ENCODE measurements around the gene CHD2. TPM values are rescaled to one million over a fixed set of nuclear protein-coding genes. Genes with fewer than 3 reads are reported as not detected.
A peak's percentile ranks its signal among the peaks of the same experiment; 100 is the strongest.

The CHD2 gene
- total RNA-seq: 65.6 and 104 TPM in 2 replicates

DNA sequence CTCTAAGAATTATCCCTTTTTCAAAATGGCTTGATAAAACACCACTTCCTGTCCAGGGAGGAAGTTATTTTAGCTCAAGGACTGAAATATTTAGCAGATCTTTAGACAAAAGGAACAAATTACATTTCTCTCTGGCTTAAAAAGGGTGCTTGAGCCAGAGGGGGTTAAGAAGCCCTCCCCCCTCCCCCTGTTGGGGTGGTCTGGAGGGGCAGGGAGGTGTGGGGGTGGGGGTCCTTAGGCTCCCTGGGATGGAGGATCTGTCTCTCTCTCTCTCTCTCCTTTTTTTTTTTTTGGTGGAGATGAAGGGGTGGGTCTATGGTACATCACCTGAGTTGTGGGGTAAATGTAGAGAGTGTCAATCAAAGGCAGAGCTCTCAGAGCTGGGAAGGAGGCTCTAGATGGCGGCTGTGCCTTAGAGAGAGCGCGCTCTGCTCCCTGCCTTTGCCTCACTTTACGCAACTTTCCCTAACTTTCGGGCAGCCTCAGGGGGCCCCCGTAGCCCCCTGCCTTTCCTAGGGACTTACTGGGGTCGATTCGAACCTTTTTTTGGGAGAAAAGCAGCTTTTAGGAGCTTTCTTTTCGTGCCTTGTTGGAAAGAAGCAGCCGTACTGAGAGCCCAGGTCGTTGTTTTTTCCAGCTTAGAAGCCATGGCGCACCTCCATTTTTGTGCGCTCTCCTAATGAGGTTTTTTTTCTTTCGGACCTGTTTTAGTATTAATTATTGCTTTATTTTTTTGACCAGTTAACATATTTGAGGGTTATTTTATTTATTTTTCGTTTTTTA lies at the start of gene CHD2:
TSS of gene CHD2 (plus strand) at position 377 of the 783 bp plus-strand sequence. CDS start 914 bp downstream, outside the sequence.
- FAIRE-seq (no peak), DNase-seq (ENCODE audit: low read depth) (peak; percentile 89)
- TF ChIP-seq, protein P1, sequence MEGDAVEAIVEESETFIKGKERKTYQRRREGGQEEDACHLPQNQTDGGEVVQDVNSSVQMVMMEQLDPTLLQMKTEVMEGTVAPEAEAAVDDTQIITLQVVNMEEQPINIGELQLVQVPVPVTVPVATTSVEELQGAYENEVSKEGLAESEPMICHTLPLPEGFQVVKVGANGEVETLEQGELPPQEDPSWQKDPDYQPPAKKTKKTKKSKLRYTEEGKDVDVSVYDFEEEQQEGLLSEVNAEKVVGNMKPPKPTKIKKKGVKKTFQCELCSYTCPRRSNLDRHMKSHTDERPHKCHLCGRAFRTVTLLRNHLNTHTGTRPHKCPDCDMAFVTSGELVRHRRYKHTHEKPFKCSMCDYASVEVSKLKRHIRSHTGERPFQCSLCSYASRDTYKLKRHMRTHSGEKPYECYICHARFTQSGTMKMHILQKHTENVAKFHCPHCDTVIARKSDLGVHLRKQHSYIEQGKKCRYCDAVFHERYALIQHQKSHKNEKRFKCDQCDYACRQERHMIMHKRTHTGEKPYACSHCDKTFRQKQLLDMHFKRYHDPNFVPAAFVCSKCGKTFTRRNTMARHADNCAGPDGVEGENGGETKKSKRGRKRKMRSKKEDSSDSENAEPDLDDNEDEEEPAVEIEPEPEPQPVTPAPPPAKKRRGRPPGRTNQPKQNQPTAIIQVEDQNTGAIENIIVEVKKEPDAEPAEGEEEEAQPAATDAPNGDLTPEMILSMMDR (IDR thresholded peaks at IDR 0.05; ENCODE audit: insufficient read depth, low read length, severe bottlenecking): no peak
- Histone ChIP-seq H3K4me3 (ENCODE audit: low read depth, low read length) (peak within 1 kb of the TSS; percentile 71), H3K27me3 (ENCODE audit: control insufficient read depth, insufficient read depth, low read length) (no peaks in the 10 kb centered on the region), H3K36me3 (ENCODE audit: control insufficient read depth, insufficient read depth, low read length) (no peaks in the 10 kb centered on the region)

DNA sequence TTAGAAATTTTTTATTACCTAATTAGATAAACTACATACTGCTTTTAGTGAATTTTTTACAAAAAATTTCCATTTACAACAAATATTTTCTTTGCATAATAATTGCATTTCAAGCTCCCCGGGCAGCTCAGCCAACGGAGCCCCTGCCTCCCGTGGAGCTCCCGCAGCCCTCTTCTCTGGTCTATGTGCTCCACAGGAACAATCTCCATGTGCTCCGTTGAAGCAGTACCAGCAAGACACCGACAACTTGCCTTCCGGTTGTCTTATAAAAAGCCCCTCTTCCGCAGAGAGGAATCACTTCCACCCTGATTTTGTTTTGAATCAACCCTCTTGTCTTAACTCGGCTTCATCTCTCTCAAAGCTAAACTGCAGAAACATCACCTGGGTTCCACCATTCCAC lies 46.9 kb upstream of the CHD2 start:
- H3K4me3 ChIP-seq (ENCODE audit: low read depth, low read length): no peak overlapping the region
- FAIRE-seq (no peak), DNase-seq (ENCODE audit: low read depth) (no peak)
- H3K36me3 ChIP-seq (ENCODE audit: control insufficient read depth, insufficient read depth, low read length): no peaks in the 10 kb centered on the region
- H3K27me3 ChIP-seq (ENCODE audit: control insufficient read depth, insufficient read depth, low read length): no peaks in the 10 kb centered on the region
- TF ChIP-seq, protein P1 (IDR thresholded peaks at IDR 0.05; ENCODE audit: insufficient read depth, low read length, severe bottlenecking): no peak

DNA sequence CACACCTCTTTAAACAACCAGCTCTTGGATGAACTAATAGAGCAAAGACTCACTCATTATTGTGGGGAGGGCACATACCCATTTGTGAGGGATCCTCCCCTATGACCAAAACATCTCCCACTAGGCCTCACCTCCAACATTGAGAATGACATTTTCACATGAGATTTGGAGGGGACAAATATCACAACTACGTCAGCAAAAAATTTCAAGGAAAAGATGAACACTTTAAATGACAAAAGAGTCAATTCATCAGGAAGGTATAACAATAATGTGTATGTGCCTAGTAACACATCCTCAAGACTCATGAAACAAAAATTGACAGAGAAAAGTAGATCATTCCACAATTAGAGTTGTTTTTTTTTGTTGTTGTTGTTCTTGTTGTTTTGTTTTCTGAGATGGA lies 38.4 kb upstream of the CHD2 start:
- TF ChIP-seq, protein P1 (IDR thresholded peaks at IDR 0.05; ENCODE audit: insufficient read depth, low read length, severe bottlenecking): no peak
- Histone ChIP-seq H3K36me3 (ENCODE audit: control insufficient read depth, insufficient read depth, low read length) (no peaks in the 10 kb centered on the region), H3K27me3 (ENCODE audit: control insufficient read depth, insufficient read depth, low read length) (no peaks in the 10 kb centered on the region), H3K4me3 (ENCODE audit: low read depth, low read length) (no peak overlapping the region)
- no peak for FAIRE-seq
- DNase-seq (ENCODE audit: low read depth): no peak

DNA sequence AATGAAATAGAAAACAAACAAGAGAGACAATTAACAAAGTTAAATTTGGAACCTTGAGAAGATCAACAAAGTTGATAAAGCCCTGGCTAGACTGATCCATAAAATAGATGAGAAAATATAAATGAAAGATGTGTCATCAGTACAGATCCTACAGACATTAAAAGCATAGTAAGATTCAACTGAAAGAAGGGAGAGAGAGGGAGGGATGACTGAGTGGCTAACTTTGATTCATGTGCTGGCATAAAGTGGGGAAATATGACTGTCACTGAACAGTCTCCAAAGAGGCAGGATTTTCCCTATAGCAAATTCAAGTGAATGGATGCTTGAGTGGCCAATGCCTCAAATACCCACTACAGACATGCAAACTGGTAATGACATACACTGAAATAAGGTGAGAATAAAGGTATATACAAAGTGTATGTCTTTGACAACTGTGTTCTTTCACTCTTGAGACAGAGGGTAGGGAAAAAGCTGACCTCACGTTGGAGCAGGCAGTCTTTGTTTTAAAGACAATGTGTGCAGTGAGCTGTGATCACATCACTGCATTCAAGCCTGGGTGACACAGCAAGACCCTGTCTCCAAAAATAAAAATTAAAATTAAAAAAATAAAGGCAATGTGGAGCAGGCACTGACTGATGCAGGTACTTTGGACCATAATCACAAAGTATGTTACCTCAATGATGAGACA lies 35.9 kb upstream of the CHD2 start:
- FAIRE-seq (no peak), DNase-seq (ENCODE audit: low read depth) (no peak)
- H3K4me3 ChIP-seq (ENCODE audit: low read depth, low read length): no peak overlapping the region
- TF ChIP-seq, protein P1 (IDR thresholded peaks at IDR 0.05; ENCODE audit: insufficient read depth, low read length, severe bottlenecking): no peak
- H3K27me3 ChIP-seq (ENCODE audit: control insufficient read depth, insufficient read depth, low read length): no peaks in the 10 kb centered on the region
- H3K36me3 ChIP-seq (ENCODE audit: control insufficient read depth, insufficient read depth, low read length): no peaks in the 10 kb centered on the region

DNA sequence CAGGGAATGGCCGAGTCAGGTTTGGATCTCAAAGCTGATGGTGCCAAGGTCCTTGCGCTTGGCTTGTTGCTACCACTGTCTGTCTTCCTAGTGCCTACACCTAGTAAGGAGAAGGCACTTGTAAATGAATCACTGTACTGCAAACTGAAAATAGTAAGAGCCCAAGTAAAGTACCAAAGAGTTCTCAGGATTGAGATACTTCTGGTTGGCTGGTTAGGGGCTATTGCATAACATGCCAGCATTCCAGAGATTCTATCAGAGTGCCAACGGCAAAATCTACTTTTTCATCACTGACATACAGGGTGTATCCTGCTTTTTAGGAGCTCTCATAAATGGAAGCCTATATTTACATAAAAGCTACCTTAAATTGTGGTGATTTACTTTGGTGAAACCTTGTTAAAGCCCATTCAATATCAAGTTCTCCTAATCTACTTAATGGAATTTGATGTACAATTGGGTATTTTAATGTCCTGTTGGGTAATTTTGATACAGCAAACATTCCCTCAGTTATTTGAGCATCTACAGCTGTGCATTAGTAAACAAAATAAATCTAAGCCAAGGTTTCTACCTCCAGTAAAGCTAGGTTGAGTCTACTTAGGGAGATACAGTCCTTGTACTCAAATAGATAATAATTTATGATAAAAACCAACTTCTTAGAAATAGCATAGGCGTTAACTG lies 30.7 kb upstream of the CHD2 start:
- DNase-seq (ENCODE audit: low read depth) (peak; percentile 76), FAIRE-seq (no peak)
- no peaks in the 10 kb centered on the region for H3K27me3 ChIP-seq (ENCODE audit: control insufficient read depth, insufficient read depth, low read length)
- no peaks in the 10 kb centered on the region for H3K36me3 ChIP-seq (ENCODE audit: control insufficient read depth, insufficient read depth, low read length)
- TF ChIP-seq, protein P1 (IDR thresholded peaks at IDR 0.05; ENCODE audit: insufficient read depth, low read length, severe bottlenecking): no peak
- H3K4me3 ChIP-seq (ENCODE audit: low read depth, low read length): no peak overlapping the region
